A204.1 (cell line): ENCODE measurements around the gene FAM217A.
A peak's percentile ranks its signal among the peaks of the same experiment; 100 is the strongest.

ENCODE experiments used
- FAIRE-seq: peaks from 2 replicates; lab custom pipeline; 2012; peaks lifted over from hg19 to GRCh38; lab: Jason Lieb, UNC

The FAM217A gene

DNA sequence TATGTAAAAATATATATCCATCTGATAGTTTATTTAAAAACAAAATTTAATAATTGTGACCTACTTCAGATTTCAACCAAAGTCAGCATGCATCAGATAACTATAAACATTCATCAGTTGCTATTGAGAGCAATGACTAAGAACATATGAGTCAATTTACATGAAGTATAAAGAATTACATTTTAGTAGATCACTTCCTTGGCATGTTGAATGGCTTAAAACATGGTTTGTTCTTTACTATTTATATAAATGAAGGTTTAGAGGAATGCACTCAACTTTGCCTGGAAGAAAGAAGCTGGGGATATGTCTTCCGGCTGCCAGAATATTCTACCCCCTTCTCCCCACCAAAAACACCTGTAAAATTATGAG lies 6.4 kb upstream of the FAM217A start:
- FAIRE-seq, result no peak

- no peak for FAIRE-seq
Measured at GRCh38 chr6:4084444-4085331, 5.8 kb upstream of the FAM217A start.

DNA sequence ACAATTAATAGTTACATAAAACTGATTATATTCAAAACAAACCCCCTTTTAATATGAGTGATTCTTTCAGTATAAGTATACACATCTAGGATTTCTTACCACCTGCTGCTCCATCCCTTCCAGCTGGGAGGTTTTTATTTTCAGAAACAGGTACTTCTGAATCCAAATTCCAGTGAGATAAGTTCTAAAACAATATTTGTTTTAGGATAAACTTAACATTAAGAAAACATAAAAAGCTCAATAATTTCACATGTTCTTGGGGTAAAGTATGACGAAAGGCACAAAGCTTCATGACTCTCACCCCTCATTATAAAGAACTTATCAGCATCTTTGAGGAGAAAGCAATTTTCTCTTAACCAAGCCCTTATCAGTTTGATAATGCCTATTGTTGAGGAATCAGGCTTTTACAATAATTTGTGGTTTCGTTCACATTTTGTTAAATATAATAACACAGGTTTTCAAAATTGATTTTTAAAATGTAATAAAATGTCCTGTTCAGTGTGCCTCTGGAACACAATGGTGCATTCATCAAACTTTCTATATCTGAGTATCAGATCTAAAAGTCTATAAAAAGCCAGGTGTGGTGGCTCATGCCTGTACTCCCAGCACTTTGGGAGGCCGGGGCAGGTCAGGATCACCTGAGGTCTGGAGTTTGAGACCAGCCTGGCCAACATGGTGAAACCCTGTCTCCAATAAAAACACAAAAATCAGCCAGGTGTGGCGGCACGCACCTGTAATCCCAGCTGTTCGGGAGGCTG lies 4.3 kb downstream of the FAM217A start:
- FAIRE-seq, result no peak

DNA sequence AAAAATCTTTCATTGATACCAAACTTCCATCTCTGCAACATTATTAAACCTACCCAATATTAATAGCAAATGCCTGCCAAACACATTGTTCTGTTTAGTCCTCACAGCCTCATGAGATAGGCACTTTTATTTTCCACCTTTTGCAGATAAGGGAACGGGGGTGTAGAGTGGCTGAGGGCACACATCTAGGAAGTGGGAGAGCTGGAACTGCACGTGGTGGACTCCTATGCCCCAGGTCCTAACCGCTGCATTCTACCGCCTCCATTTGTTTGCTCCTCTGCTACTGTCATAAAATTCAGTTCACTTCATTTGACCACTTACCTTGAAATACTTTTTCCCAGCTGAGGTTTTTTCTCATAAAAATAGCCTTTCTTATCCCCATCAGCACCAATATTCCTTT lies 7.6 kb downstream of the FAM217A start:
- no peak for FAIRE-seq

DNA sequence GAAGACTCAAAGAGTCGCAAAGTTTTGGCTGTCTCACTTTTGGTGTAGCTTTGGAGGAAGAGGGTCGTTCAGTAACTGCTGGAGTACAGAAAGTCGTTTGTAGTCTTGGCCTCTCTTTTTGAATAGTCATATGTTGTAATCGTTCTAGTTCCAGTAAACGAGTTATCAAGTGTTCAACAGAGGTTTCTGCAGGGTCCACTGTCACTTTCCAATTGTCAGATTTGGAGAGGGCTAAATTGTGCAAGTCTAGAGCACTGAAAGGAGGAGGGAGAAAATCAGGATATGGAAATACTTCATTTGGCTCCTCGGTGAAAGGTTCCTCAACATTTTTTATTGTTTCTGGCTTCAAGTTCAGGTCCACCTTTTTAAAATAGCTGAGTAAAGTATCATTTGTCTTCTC lies 9.7 kb downstream of the FAM217A start:
- FAIRE-seq, result no peak

- FAIRE-seq, result no peak
Measured at GRCh38 chr6:4067673-4068072, 11.3 kb downstream of the FAM217A start.

GRCh38 chr6:4066029-4066755 lies 12.7 kb downstream of the FAM217A start:
- FAIRE-seq, result no peak

GRCh38 chr6:4059115-4059777 lies 19.7 kb downstream of the FAM217A start:
- no peak for FAIRE-seq

GRCh38 chr6:4057036-4057435 lies 21.9 kb downstream of the FAM217A start:
- FAIRE-seq, result no peak

- peak; percentile 87 for FAIRE-seq
Measured at GRCh38 chr6:4055420-4056041, 23.4 kb downstream of the FAM217A start.

GRCh38 chr6:4049246-4049645 lies 29.7 kb downstream of the FAM217A start:
- no peak for FAIRE-seq

GRCh38 chr6:4041480-4041879 lies 37.5 kb downstream of the FAM217A start:
- FAIRE-seq, result no peak

DNA sequence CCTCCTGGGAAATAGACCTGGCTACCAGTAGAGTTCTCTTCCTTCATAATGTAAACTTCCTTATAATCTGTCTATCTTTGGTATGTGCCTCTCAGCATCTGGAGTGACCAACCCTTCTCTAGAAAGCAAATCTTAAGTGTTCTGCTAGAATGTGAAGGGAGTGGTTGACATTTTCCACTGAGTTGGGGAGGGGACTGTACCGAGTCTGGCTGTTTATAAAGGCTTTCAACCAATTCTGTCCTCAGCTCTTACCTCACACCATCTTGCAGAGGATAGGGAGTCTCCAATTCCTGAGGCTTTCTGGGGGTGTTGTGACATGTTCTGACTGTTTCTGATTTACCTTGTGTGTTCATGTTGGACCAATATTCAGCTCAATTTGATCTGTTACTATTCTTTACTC lies 39.6 kb downstream of the FAM217A start:
- FAIRE-seq, result no peak

DNA sequence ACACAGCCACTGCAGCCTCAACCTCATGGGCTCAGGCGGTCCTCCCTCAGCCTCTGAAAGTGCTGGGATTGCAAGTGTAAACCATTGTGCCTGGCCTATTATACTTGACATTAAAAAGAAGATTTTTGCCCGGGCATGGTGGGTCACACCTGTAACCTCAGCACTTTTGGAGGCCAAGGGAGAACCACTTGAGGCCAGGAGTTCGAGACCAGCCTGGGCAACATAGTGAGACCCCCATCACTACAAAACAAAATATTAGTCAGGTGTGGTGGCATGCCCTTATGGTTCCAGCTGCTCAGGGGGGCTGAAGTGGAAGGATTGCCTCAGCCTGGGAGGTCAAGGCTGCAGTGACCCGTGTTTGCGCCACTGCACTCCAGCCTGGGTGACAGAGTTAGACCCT lies 42.4 kb downstream of the FAM217A start:
- no peak for FAIRE-seq

DNA sequence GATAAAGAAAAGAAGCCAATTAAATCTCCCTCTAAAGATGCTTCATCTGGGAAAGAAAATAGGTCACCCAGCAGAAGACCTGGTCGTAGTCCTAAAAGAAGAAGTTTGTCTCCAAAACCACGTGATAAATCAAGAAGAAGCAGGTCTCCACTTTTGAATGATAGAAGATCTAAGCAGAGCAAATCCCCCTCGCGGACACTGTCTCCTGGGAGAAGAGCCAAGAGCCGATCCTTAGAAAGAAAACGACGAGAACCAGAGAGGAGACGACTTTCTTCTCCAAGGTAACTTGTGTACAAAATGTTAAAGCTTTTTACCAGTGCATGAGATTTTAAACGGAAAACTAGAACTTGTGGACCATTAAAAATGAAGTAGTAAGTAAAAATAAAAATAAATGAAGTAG lies 46.5 kb downstream of the FAM217A start:
- FAIRE-seq, result no peak

- no peak for FAIRE-seq
Measured at GRCh38 chr6:4031442-4031841, 47.5 kb downstream of the FAM217A start.

- FAIRE-seq, result no peak
Measured at GRCh38 chr6:4030669-4031068, 48.3 kb downstream of the FAM217A start.

- FAIRE-seq, result no peak
Measured at GRCh38 chr6:4029687-4030086, 49.2 kb downstream of the FAM217A start.

DNA sequence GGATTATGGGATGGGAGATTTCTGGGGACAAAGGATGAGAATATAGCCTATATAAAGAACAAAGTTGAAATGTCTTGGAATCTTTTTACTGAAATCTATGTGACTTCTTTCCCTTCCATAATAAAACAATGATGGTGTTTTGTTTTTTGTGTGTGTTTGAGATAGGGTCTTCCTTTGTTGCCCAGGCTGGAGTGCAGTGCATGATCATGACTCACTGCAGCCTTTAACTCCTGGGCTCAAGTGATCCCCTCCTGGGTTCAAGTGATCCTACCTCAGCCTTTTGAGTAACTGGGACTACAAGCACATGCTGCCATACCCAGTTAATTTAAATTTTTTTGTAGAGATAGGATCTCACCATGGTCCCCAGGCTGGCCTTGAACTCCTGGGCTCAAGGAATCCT lies 50.9 kb downstream of the FAM217A start:
- no peak for FAIRE-seq

GRCh38 chr6:4025681-4026080 lies 53.3 kb downstream of the FAM217A start:
- no peak for FAIRE-seq

- FAIRE-seq, result no peak
Measured at GRCh38 chr6:4023240-4023639, 55.7 kb downstream of the FAM217A start.
